ENCODE data around the gene ZNF646.

GRCh38 chr16:31061813-31062440 lies 12.3 kb upstream of the ZNF646 start:
- TF ChIP-seq CTCF (IDR thresholded peaks at IDR 0.05): no peak
- no peak for TF ChIP-seq POLR2A (IDR thresholded peaks at IDR 0.05)

All from body of pancreas (tissue), 4 donors.